Activated naive CD8-positive, alpha-beta T cell (primary cell): Measurements from ENCODE around the gene PPIH.
"Not testable (repeated sequence)": the region's sequence is repeated elsewhere in the genome, so short reads cannot be mapped to it uniquely, and the experiment has no call there.

Experiments used
- H3K27ac Mint-ChIP-seq: one replicate; pipeline ENCODE4 v1.8.0; 2021; ENCODE audit warnings: mixed read lengths
- H3K27me3 Mint-ChIP-seq: one replicate; pipeline ENCODE4 v1.8.0; 2021; ENCODE audit warnings: mixed read lengths
- H3K36me3 Mint-ChIP-seq: one replicate; pipeline ENCODE4 v1.8.0; 2021; ENCODE audit warnings: mixed read lengths
- H3K4me1 Mint-ChIP-seq: one replicate; pipeline ENCODE4 v1.8.0; 2021; ENCODE audit warnings: low read depth, mixed read lengths
- H3K4me3 Mint-ChIP-seq: one replicate; pipeline ENCODE4 v1.8.0; 2021; ENCODE audit warnings: mild to moderate bottlenecking, mixed read lengths
- H3K9me3 Mint-ChIP-seq: one replicate; pipeline ENCODE4 v1.8.0; 2021; ENCODE audit warnings: low read depth, mixed read lengths

PPIH gene

DNA sequence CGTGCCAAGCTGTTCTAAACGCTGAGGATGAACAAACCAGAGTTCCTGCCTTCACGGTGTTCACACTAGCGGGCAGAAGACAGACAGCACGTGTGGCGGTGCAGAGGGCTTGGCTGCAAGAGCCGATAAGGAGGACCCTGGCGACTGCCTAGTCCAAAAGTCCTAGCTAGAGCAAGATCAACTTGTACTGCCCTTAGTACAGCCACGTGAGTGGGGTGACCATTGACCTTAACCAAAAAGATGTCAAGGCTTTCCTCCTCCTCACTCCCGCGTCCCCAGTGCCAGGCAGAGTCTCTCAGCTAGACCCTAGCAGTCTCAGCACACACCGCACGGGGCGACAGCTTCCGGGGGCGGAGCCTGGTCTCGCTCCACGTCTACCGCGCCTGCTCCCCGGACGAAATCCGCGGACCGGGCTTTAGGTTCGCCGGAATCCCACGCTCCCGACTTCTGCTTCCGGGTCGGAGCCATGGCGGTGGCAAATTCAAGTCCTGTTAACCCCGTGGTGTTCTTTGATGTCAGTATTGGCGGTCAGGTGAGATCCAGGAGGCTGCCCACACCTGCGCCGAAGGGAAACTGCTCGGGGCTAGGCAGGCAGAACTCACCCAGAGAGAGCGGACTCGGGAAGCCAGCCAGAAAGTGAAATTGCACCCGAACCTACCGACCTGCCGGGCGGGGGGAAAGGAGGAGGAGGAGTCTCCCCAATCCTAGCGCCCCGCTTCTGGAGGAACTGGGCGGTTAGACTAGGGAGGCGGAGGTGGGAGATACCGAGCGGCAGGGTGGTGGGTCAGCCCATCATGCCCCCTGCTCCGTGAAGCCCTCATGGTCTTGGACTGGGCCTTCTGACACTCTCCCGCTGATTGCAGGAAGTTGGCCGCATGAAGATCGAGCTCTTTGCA, at the start of gene PPIH:
Gene PPIH, plus strand, starts transcription at position 443 of the 896 bp plus-strand sequence. Its CDS starts 24 bp downstream, at position 467.
- Mint-ChIP-seq H3K4me1 (peaks cover 44% of the 10 kb centered on the region), H3K36me3 (peaks cover 12% of the 10 kb centered on the region), H3K27ac (peak within 1 kb of the TSS; percentile 95), H3K4me3 (peak within 1 kb of the TSS; percentile 99), H3K9me3 (no peaks in the 10 kb centered on the region), H3K27me3 (no peaks in the 10 kb centered on the region)

DNA sequence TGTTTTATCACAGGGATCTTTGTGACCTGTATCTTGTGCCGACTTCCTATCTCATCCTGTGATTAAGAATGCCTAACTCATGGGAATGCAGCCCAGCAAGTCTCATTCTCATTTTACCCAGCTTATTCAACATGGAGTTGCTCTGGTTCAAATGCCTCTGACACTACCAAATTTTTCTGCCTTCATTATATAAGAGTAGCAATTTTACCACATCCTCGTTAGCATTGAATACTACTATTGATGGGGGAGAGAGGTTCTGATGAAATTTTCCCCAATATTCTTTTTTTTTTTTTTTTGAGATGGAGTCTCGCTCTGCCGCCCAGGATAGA, 44.5 kb upstream of the PPIH start:
- H3K27me3 Mint-ChIP-seq = no peaks in the 10 kb centered on the region
- no peak overlapping the region for H3K27ac Mint-ChIP-seq
- no peaks in the 10 kb centered on the region for H3K4me1 Mint-ChIP-seq
- peaks cover 3% of the 10 kb centered on the region for H3K36me3 Mint-ChIP-seq
- no peaks in the 10 kb centered on the region for H3K9me3 Mint-ChIP-seq
- no peak overlapping the region for H3K4me3 Mint-ChIP-seq

DNA sequence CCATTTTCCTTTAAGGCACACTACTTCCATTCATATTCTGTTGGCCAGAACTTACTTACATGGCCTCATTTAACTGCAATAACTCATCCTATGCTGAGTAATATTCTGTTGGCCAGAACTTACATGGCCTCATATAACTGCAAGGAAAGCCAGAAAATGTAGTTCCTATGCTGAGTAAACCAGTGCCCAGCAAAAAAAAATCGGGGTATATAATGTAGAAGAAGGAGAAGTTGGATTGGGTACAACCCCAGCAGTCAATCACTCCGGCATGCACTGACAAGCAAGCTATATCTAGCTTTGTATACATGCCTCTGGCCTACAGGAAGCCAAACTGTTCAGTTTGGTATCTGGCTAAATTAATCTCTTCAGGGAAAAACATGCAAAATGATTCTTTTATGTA, 39.4 kb upstream of the PPIH start:
- no peaks in the 10 kb centered on the region for H3K9me3 Mint-ChIP-seq
- no peak overlapping the region for H3K4me3 Mint-ChIP-seq
- H3K27me3 Mint-ChIP-seq = no peaks in the 10 kb centered on the region
- no peak overlapping the region for H3K27ac Mint-ChIP-seq
- H3K36me3 Mint-ChIP-seq = peaks cover 3% of the 10 kb centered on the region
- H3K4me1 Mint-ChIP-seq = no peaks in the 10 kb centered on the region

DNA sequence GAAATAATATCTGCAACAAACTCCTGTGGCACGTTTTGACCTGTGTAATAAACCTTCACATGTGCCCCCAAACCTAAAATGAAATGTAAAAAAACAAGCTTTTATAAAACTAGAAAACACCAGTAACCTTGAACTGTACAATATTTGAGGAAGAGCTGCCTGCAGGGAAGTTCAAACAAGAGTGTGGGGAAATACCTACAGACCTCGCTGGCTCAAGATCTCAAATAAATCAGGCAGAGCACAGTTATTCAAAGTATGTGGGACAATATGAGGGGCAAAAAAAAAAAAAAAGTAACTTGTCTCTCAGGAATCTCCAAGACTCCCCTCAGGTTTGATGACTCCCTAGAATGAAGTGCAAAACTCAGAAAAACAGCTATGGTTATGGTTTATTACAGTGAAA, 37.9 kb upstream of the PPIH start:
- H3K9me3 Mint-ChIP-seq = no peaks in the 10 kb centered on the region

DNA sequence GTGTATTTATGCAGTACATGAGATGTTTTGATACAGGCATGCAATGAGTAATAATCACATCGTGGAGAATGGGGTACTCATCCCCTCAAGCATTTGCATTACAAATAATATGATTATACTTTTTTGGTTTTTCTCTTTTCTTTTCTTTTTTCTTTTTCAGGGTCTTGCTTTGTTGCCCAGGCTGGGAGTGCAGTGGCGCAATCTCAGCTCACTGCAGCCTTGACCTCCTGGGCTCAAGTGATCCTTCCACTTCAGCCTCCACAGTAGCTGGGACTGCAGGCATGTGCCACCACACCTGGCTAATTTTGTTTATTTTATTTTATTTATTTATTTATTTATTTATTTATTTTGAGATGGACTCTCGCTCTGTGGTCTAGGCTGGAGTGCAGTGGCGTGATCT, 37.0 kb upstream of the PPIH start:
- not testable (repeated sequence) for H3K27me3 Mint-ChIP-seq, H3K4me3 Mint-ChIP-seq, H3K36me3 Mint-ChIP-seq, H3K4me1 Mint-ChIP-seq, H3K27ac Mint-ChIP-seq, H3K9me3 Mint-ChIP-seq

More for the DNA sequence above, 37.9 kb upstream of the PPIH start:
- Mint-ChIP-seq H3K27ac (no peak overlapping the region), H3K27me3 (no peaks in the 10 kb centered on the region), H3K4me3 (no peak overlapping the region), H3K36me3 (no peaks in the 10 kb centered on the region), H3K4me1 (no peaks in the 10 kb centered on the region)

DNA sequence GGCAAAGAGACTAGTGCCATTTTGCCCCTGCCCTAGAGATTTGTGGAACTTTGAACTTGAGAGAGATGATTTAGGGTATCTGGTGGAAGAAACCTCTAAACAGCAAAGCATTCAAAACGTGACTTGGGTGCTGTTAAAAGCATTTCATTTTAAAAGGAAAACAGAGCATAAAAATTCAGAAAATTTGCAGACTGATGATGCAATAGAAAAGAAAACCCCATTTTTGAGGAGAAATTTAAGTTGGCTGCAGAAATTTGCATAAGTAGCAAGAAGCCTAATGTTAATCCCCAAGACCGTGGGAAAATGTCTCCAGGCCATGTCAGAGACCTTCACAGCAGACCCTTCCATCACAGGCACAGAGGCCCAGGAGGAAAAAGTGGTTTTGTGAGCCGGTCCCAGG, 31.0 kb upstream of the PPIH start:
- H3K27me3 Mint-ChIP-seq = not testable (repeated sequence)

DNA sequence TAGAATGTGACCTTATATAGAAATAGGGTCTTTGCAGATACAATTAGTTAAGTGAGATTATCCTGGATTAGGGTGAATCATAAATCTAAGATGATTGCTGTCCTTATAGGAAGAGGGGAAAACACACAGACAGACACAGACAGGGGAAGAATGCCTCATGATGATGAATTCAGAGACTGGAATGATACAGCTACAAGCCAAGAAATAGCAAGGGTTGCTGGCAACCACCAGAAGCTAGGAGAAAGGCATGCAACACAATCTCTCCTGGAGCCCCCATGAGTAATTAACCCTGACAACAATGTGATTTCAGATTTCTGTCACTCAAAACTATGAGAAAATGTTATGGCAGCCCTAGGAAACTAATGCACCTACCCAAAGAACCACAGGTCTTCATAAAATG, 19.1 kb upstream of the PPIH start:
- no peaks in the 10 kb centered on the region for H3K27me3 Mint-ChIP-seq
- H3K4me3 Mint-ChIP-seq = no peak overlapping the region
- no peak overlapping the region for H3K27ac Mint-ChIP-seq
- no peaks in the 10 kb centered on the region for H3K9me3 Mint-ChIP-seq
- no peaks in the 10 kb centered on the region for H3K36me3 Mint-ChIP-seq
- H3K4me1 Mint-ChIP-seq = no peaks in the 10 kb centered on the region

More for the DNA sequence above, 31.0 kb upstream of the PPIH start:
- peaks cover 13% of the 10 kb centered on the region for H3K36me3 Mint-ChIP-seq
- H3K27ac Mint-ChIP-seq, H3K4me3 Mint-ChIP-seq, H3K4me1 Mint-ChIP-seq, H3K9me3 Mint-ChIP-seq: not testable (repeated sequence)

DNA sequence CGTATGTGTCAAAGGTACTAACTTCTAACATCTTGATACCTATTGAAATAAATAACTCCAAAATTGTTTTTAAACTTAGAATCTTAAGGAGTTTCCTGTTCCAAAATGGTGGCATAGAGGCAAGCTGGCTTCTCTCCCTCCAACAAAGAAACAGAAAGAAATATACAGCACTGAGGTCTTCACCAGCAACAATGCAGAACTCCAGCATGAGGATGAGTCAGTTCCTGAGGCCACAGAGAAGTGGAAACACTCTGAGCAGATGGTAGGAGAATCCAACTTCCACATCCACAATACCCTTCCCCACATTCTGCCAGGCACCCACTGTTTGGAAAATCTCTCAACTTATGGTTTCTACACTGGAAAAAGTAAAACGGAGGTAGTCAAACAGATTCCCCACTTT, 12.2 kb upstream of the PPIH start:
- H3K4me1 Mint-ChIP-seq = no peaks in the 10 kb centered on the region
- no peaks in the 10 kb centered on the region for H3K27me3 Mint-ChIP-seq
- no peak overlapping the region for H3K27ac Mint-ChIP-seq
- H3K4me3 Mint-ChIP-seq = no peak overlapping the region
- H3K36me3 Mint-ChIP-seq = peaks cover 15% of the 10 kb centered on the region
- H3K9me3 Mint-ChIP-seq = peaks cover 12% of the 10 kb centered on the region

DNA sequence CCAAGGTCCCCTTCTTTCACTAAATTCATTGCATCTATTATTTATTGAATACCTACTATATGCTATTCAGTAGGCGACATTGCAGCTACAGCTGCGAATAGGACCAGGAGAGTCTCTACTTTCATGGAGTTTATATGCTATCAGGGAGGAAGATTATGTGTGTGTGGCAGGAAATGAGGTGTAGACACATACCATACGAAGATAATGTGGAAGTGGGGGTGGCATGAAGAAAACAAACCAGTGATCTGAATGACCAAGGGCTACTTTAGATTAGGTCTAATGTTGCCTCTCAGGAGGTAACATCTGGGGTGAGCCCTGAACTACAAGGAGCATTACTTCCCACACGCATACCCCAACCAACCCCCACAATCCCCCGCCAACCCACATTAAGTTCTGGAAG, 1.0 kb upstream of the PPIH start:
- H3K4me3 Mint-ChIP-seq = peak overlapping the region; percentile 99
- H3K36me3 Mint-ChIP-seq = peaks cover 12% of the 10 kb centered on the region
- no peaks in the 10 kb centered on the region for H3K9me3 Mint-ChIP-seq
- peaks cover 44% of the 10 kb centered on the region for H3K4me1 Mint-ChIP-seq
- no peaks in the 10 kb centered on the region for H3K27me3 Mint-ChIP-seq
- H3K27ac Mint-ChIP-seq = peak overlapping the region; percentile 95

DNA sequence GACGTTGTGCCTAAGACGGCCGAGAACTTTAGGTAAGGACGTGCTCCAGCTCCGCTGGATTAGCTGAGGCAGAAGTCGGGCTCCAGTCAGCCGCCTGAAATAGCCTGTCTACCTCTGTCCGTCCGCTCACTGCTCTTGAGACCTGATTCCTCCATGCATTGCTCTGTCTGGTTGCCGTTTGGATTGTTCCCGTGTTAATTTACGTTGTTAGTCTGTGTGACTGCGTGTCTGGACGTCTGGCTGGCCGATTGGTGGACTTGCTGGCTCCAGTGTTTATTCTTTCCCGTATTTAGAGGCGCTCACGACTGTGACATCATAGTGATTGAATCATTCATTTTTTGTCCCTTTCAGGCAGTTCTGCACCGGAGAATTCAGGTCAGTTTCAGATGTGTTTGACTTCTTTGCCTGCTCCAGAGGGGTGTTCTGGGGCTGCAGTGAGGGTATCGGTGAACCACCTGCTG, 684 bp downstream of the PPIH start:
- peaks cover 15% of the 10 kb centered on the region for H3K36me3 Mint-ChIP-seq
- H3K4me3 Mint-ChIP-seq = peak overlapping the region; percentile 99
- H3K4me1 Mint-ChIP-seq = peaks cover 44% of the 10 kb centered on the region
- no peaks in the 10 kb centered on the region for H3K9me3 Mint-ChIP-seq
- H3K27me3 Mint-ChIP-seq = no peaks in the 10 kb centered on the region
- H3K27ac Mint-ChIP-seq = peak overlapping the region; percentile 95

DNA sequence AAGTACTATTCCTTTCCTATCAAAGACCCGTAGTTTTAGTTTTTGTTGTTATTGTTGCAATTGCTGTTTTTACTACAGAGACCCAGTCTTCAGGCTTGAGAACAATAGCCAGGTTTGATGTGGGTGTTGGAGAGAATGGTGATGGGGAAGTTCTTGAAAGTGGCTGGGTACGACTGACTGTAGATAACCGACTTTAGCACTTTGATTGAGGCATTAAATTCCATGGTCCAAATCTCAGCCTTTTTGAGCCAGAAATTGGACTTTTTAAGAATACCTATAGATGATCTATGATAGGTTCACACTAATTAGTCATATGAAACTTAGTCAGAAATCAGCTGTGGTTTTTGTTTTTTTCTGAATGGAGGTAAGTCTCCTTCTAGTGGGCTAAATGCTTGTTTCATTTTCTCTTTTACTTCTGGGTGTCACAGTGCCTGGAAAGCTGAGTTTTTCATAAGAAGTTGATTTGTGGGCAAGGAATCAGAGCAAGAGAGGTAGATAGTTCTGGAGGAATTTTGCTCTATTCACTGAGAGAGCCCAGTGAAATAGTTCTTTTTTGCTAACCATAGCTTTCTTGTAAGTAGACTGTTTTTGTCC, 2.8 kb downstream of the PPIH start:
- H3K36me3 Mint-ChIP-seq = peaks cover 21% of the 10 kb centered on the region
- peak overlapping the region; percentile 75 for H3K27ac Mint-ChIP-seq
- H3K9me3 Mint-ChIP-seq = no peaks in the 10 kb centered on the region
- H3K4me1 Mint-ChIP-seq = peaks cover 44% of the 10 kb centered on the region
- peak overlapping the region; percentile 66 for H3K4me3 Mint-ChIP-seq
- no peaks in the 10 kb centered on the region for H3K27me3 Mint-ChIP-seq

DNA sequence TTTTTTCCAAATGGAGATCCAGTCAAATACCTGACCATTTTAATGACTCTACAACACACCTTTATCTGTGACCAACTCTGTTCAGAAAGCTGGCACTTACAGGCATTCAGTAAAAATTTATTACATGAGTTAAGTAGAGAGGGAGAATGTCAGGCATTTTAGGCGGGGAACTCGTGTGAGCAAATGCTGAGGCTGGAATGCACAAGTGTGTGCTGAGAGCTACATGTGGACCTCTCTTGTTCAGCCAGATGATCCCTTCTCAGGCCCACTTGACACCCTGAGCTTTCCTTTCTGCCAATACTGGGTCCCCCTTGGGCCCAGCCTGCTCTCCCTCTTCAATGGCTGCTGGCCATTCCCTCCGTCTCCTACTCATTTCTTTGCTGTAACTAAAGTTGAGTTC, 11.7 kb downstream of the PPIH start:
- Mint-ChIP-seq H3K27ac (no peak overlapping the region), H3K36me3 (peaks cover 16% of the 10 kb centered on the region), H3K9me3 (no peaks in the 10 kb centered on the region), H3K4me1 (no peaks in the 10 kb centered on the region), H3K27me3 (no peaks in the 10 kb centered on the region), H3K4me3 (no peak overlapping the region)

DNA sequence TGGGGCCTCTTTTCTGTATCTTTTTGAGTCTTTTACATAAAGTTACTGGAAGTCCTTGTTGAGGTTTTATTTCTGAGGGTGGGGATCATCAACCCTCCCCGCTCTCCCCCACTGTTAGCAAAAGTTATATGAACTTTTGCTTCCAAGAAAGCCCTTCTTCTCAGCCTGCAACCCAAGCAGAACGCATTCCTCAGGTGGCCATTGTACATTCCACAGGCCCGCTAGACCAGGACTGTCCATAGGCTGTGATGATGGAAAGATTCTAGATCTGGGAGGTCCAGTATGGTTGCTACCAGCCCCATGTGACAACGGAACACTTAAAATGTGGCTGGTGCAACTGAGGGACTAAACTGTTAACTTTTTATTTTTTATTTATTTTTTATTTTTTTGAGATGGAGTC, 12.2 kb downstream of the PPIH start:
- H3K4me1 Mint-ChIP-seq = no peaks in the 10 kb centered on the region
- H3K27ac Mint-ChIP-seq = no peak overlapping the region
- no peaks in the 10 kb centered on the region for H3K9me3 Mint-ChIP-seq
- H3K36me3 Mint-ChIP-seq = peaks cover 19% of the 10 kb centered on the region
- no peaks in the 10 kb centered on the region for H3K27me3 Mint-ChIP-seq
- no peak overlapping the region for H3K4me3 Mint-ChIP-seq

DNA sequence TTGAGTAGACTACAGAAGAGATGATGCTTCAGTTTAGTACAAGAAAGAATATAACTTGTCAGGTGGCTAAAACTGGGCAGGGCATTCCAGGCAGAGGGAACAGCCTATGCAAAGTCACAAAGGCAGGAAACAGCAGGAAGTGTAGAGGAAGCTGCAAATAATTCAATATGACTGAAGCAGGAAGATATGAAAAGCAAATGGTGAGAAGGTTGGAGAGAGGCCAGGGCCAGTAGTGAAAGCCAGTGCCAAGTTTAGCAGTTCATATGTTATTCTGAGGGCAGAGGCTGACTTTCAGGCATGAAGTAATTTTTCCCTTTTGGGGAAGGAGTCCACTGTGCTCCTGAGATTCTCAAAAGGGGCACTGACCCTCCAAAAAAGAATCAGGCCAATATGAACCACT, 16.0 kb downstream of the PPIH start:
- Mint-ChIP-seq H3K27ac (no peak overlapping the region), H3K27me3 (no peaks in the 10 kb centered on the region), H3K36me3 (peaks cover 11% of the 10 kb centered on the region), H3K4me1 (no peaks in the 10 kb centered on the region), H3K4me3 (no peak overlapping the region), H3K9me3 (no peaks in the 10 kb centered on the region)

DNA sequence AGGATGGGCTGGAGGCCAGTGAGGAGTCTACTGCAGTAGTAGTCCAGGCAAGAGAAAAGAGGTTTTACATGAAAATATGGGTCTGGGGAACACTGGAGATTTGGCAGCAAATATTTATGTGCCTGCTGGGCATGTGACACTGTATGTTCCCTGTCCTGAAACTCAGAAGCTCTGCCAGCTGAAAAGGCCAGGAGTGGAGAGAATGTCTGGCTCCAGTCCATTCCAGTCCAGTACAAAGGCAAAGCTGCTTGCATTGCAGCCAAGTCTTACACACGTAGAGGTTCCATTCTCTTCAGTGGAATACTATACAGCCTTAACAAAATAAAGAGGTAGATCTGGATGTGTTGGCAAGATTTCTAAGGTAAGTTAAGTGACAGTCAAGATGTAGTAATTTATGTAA, 16.5 kb downstream of the PPIH start:
- Mint-ChIP-seq H3K9me3 (no peaks in the 10 kb centered on the region), H3K4me3 (no peak overlapping the region), H3K36me3 (peaks cover 9% of the 10 kb centered on the region), H3K27me3 (no peaks in the 10 kb centered on the region), H3K4me1 (no peaks in the 10 kb centered on the region), H3K27ac (peak overlapping the region; percentile 46)

DNA sequence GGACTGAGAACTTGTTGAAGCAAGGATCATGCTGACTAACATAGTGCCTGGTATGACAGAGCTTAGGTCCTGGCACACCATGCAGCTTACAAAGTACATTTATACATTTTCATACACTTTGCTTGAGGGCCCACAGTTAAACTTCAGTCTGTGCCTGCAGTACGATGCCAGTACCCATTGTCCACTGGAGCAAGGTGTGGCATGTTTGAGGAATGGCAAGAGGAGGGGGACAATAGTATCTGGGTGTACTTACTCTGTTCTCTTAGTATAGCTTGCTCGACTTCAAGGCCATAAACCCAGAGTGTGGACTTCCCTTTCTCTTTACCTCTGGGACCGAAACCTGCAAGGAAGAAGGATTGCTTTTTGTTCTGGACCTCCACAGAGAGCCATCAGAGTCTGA, 17.2 kb downstream of the PPIH start:
- peaks cover 9% of the 10 kb centered on the region for H3K36me3 Mint-ChIP-seq
- H3K27ac Mint-ChIP-seq = no peak overlapping the region
- H3K4me3 Mint-ChIP-seq = no peak overlapping the region
- no peaks in the 10 kb centered on the region for H3K27me3 Mint-ChIP-seq
- peaks cover 8% of the 10 kb centered on the region for H3K4me1 Mint-ChIP-seq
- H3K9me3 Mint-ChIP-seq = no peaks in the 10 kb centered on the region
